ENCODE results near the gene MXI1.

The MXI1 gene

GRCh38 chr10:110311357-110311949, 104.0 kb downstream of the MXI1 start:
- ATAC-seq = peak; percentile 88
- TF ChIP-seq PPARA (CRISPR knock-in tag; IDR thresholded peaks at IDR 0.05; ENCODE audit: borderline replicate concordance) (no peak), BACH2 (CRISPR knock-in tag; IDR thresholded peaks at IDR 0.05; ENCODE audit: borderline replicate concordance) (no peak), POU6F1 (CRISPR knock-in tag; IDR thresholded peaks at IDR 0.05; ENCODE audit: borderline replicate concordance, low read depth) (no peak), RARB (CRISPR knock-in tag; IDR thresholded peaks at IDR 0.05) (no peak), CSRNP3 (CRISPR knock-in tag; IDR thresholded peaks at IDR 0.05) (no peak), OSR1 (CRISPR knock-in tag; IDR thresholded peaks at IDR 0.05) (no peak), TOX (CRISPR knock-in tag; IDR thresholded peaks at IDR 0.05; ENCODE audit: borderline replicate concordance) (no peak), ESRRG (CRISPR knock-in tag; IDR thresholded peaks at IDR 0.05) (no peak), ZC3H10 (CRISPR knock-in tag; IDR thresholded peaks at IDR 0.05) (no peak), PATZ1 (CRISPR knock-in tag; IDR thresholded peaks at IDR 0.05; ENCODE audit: borderline replicate concordance) (no peak), ARNTL (CRISPR knock-in tag; IDR thresholded peaks at IDR 0.05; ENCODE audit: borderline replicate concordance, low read depth) (no peak), ZNF70 (CRISPR knock-in tag; IDR thresholded peaks at IDR 0.05) (no peak), GLIS3 (CRISPR knock-in tag; IDR thresholded peaks at IDR 0.05) (no peak), ISL1 (CRISPR knock-in tag; IDR thresholded peaks at IDR 0.05) (no peak), SNAI2 (CRISPR knock-in tag; IDR thresholded peaks at IDR 0.05) (no peak), ZFP30 (CRISPR knock-in tag; IDR thresholded peaks at IDR 0.05) (no peak), ZFP3 (CRISPR knock-in tag; IDR thresholded peaks at IDR 0.05) (no peak), ZNF8 (CRISPR knock-in tag; IDR thresholded peaks at IDR 0.05) (no peak), ZNF565 (CRISPR knock-in tag; conservative IDR thresholded peaks at IDR 0.05; ENCODE audit: low read depth) (no peak)
- TF ChIP-seq, protein P1, sequence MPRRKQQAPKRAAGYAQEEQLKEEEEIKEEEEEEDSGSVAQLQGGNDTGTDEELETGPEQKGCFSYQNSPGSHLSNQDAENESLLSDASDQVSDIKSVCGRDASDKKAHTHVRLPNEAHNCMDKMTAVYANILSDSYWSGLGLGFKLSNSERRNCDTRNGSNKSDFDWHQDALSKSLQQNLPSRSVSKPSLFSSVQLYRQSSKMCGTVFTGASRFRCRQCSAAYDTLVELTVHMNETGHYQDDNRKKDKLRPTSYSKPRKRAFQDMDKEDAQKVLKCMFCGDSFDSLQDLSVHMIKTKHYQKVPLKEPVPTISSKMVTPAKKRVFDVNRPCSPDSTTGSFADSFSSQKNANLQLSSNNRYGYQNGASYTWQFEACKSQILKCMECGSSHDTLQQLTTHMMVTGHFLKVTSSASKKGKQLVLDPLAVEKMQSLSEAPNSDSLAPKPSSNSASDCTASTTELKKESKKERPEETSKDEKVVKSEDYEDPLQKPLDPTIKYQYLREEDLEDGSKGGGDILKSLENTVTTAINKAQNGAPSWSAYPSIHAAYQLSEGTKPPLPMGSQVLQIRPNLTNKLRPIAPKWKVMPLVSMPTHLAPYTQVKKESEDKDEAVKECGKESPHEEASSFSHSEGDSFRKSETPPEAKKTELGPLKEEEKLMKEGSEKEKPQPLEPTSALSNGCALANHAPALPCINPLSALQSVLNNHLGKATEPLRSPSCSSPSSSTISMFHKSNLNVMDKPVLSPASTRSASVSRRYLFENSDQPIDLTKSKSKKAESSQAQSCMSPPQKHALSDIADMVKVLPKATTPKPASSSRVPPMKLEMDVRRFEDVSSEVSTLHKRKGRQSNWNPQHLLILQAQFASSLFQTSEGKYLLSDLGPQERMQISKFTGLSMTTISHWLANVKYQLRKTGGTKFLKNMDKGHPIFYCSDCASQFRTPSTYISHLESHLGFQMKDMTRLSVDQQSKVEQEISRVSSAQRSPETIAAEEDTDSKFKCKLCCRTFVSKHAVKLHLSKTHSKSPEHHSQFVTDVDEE (CRISPR knock-in tag; IDR thresholded peaks at IDR 0.05) = no peak

DNA sequence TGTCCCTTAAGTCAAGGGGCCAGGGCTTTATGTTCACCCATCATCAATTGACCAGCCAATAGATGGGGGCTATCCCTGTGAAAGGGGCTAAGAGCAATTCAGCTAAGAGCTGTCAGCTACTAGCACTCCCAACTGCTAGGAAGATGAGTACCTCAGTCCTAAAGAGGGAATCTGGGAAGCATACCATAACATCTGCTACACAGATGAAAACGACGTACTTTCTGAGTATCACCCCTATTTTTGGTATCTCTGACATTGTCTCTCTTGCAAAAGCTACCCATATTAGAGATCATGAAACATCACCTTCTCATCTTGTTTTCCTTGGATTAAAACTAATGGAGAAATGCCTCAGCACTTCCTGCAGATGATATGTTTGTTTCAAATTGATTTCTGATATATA, 104.8 kb downstream of the MXI1 start:
- TF ChIP-seq SNAI2 (CRISPR knock-in tag; IDR thresholded peaks at IDR 0.05) = no peak
- TF ChIP-seq RARB (CRISPR knock-in tag; IDR thresholded peaks at IDR 0.05) = no peak
- no peak for TF ChIP-seq PPARA (CRISPR knock-in tag; IDR thresholded peaks at IDR 0.05; ENCODE audit: borderline replicate concordance)
- TF ChIP-seq ZC3H10 (CRISPR knock-in tag; IDR thresholded peaks at IDR 0.05) = no peak
- TF ChIP-seq TCF4 (CRISPR knock-in tag; IDR thresholded peaks at IDR 0.05; ENCODE audit: borderline replicate concordance) = no peak
- TF ChIP-seq ZFP30 (CRISPR knock-in tag; IDR thresholded peaks at IDR 0.05) = no peak
- TF ChIP-seq ESRRG (CRISPR knock-in tag; IDR thresholded peaks at IDR 0.05) = no peak
- TF ChIP-seq, protein P1 (CRISPR knock-in tag; IDR thresholded peaks at IDR 0.05) = no peak
- TF ChIP-seq PATZ1 (CRISPR knock-in tag; IDR thresholded peaks at IDR 0.05; ENCODE audit: borderline replicate concordance) = no peak
- no peak for ATAC-seq
